ENCODE results near the gene PLOD1. TPM values are rescaled to one million over a fixed set of nuclear protein-coding genes. Genes with fewer than 3 reads are reported as not detected.
A peak's percentile ranks its signal among the peaks of the same experiment; 100 is the strongest.
"Not testable (repeated sequence)": the region's sequence is repeated elsewhere in the genome, so short reads cannot be mapped to it uniquely, and the experiment has no call there.

Gene PLOD1
- total RNA-seq, 1 experiment from 2014 or later: 107 TPM

DNA sequence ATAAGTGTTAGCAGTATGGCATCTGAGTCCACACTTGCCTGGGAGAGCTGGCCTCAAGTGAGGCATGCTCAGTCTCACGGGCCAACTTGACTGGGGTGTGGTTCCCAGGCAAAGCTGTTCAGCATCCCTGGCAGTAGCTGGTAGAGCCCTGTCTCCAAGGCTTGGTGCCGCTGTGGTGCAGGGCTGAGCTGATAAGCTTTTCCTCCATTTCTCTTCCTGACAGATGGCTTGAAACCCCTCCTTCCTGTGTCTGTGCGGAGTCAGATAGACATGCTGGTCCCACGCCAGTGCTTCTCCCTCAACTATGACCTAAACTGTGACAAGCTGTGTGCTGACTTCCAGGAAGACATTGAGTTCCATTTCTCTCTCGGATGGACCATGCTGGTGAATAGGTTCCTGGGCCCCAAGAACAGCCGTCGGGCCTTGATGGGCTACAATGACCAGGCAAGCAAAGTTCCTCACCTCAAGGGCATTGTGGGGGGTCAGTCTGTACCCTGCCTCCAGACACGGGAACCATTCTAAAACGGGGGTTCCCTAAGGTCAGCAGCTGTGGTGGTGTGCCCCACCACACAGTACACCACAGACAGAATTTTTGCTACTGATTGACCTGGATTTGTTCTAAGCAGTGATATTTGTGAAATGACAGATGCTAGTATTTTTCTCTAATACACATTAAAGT lies 71.1 kb downstream of the PLOD1 start:
- DNase-seq (ENCODE audit: low read depth): no peak

DNA sequence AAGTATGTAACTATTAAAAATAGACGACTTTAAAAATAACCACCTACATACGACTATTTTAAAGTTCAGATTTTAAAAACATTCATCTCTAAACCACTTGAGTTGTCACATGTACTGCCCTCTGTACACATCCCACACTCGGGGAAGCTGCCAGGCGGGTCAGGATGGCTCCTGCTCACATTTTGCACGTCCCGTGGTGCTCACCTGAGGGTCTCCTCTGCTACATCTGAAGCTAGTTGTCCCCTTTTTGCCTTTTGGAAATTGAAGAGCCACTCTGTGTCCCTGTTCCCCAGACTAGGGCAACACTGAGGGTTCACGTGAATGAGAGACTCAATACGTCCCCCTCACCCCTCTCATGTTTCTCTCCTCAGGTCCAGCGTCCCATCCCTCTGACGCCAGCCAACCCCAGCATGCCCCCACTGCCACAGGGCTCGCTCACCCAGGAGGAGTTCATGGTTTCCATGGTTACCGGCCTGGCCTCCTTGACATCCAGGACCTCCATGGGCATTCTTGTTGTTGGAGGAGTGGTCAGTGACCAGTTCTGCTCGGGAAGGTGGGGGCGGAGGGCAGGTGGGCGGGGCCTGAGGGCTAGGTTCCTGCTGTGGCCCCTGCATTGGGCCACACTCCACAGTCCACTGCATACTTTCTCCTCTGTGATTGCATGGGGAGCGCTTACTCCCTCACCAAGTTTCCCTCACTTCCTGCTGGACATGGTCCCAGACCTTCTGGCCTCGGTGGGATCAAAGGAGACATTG lies 71.8 kb downstream of the PLOD1 start:
- DNase-seq (ENCODE audit: low read depth): no peak

GRCh38 chr1:12007204-12007603 lies 72.7 kb downstream of the PLOD1 start:
- no peak for DNase-seq (ENCODE audit: low read depth)

- DNase-seq (ENCODE audit: low read depth): not testable (repeated sequence)
Observed at GRCh38 chr1:12008355-12008754, 73.8 kb downstream of the PLOD1 start.

GRCh38 chr1:12009318-12009947 lies 74.9 kb downstream of the PLOD1 start:
- DNase-seq (ENCODE audit: low read depth): no peak

DNA sequence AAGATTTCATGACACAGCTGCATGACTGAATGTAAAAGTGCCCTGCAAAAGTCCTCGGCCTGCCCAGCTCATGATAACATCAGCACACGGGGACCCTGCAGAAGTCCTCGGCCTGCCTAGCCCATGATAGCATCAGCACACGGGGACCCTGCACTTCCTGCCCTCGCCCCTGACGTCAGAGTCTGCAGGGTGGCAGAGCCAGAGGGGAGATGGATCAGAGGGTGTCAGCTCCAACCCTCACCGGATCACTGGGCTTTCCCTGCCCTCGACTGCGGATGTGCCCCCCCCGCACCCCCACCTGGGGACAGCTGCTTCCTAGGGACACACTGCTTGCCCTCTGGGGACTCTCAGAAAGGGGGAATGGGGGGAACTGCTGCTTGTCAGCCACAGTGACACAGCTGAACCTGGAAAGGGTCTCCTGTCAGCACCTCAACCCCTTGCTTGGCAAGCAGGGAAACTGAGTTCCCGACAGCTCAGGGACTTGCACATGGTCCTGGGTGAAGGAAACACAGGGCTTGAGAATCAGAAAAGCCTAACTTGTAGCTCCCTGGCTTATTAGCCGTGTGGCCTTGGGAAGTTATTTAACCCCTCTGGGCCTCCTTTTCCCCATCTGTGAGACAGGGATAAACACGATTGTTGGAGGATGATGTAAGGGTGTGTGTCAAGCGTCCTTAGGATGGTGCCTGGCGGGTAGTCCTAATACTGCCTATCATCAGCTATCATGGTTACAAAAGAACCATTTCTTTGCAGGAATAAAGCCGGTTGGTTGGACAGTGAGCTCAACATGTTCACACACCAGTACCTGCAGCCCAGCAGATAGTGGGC lies 76.4 kb downstream of the PLOD1 start:
- DNase-seq (ENCODE audit: low read depth): no peak

DNA sequence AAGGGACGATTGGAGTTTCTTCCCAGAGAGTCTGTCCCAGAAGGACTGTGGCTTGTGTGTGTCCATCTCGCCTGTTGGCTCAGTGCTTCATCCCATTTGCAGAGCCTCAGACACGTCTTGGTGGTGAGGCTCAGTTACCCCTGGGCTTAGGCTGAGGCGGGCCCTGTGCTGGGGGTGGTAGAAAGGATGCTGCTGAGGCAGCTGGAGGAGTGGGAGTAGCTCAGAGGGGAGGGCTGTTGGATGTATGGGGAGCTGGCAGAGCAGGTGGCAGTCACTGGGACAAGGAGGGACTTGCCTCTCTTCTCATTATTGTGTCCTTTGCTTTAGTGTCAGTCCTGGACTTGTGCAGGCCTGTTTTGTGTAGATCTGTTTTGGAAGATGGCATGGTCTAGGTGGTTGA lies 77.5 kb downstream of the PLOD1 start:
- no peak for DNase-seq (ENCODE audit: low read depth)

DNA sequence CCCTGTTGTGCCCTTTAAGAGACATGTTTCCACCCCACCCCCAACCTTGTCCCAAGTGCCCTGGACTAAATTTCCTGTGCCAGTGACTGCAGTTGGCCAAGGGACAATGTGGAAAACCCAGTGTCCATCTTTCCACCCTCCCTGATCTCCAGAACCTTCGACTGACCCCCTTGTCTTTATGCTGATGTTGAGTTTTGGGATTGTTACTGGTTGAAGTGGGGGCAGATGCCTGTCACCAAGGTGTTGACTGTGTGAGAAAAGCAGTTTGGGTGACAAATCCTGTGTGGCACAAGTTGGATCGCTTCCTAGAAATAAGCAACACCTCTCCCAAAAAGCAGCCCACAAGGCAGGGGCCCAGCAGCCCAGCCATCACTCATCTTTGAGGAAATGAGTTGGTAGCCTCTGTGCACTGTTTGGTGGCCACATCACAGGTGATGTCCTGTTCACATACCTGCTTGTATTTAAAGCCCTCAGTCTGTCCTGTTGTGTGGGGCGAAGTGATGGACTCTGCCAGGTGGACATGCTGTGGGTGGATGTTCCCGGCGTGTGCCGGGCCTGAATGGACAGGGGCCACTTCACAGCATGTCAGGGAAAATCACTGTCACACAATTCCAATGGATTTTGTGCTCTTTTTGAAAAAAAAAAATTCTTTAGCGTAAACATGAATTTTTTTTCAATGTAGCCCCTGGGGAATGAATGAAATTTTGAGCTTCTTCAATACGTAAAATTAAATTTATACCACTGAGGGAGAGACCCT lies 78.2 kb downstream of the PLOD1 start:
- DNase-seq (ENCODE audit: low read depth): no peak

DNA sequence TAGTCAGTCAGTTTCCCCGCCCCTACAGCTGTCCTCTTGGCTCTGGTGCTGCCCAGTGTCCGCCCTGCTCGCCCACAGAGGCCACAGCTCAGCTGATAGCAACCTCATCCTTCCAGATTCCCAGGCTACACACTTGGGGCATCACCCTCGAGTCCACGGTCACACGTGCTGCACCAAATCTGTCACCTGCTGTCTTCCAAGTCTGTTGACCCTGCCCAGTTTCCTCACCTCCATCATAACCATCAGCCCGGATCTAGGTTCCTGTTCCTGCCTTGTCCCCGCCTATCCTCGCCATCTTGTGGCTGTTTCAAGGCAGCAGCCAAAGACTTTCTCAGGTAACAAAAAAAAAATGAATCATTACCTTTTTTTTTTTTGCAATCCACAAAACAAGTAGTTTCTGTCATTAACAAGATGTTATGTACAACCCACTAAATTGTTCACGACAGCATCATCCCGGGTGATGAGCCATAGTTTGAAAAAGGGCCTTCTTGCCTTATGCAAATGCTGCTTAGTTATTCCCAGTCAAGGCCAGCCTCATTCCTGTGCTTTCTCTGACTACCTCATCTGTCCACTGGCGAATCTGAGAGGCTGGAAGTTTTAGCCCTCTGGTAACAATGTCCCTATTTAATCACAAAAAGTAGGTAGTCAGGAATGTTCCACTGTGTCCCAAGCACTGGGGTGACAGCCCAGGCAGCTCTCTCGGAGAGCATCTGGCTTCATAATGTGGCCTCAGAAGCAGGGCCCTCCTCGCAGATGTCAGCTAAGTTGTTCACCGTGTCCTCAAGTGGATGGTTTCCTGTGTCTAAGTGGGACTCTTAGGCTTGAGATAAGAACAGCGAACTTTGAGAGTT lies 79.8 kb downstream of the PLOD1 start:
- peak; percentile 57 for DNase-seq (ENCODE audit: low read depth)

GRCh38 chr1:12015001-12015491 lies 80.5 kb downstream of the PLOD1 start:
- peak; percentile 72 for DNase-seq (ENCODE audit: low read depth)

DNA sequence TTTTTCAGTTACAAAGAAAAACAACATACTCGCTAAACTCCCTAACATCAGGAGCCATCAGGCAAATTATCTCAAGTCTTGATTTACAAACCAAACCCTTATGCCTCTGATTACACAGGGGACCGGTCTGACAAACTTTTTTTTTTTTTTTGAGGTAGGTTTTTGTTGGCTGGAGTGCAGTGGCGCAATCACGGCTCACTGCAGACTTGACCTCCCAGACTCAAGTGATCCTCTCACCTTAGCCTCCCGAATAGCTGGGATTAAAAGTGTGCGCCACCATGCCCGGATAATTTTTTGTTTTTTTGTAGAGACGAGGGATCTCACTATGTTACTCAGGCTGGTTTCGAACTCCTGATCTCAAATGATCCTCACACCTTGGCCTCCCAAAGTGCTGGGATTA lies 81.0 kb downstream of the PLOD1 start:
- DNase-seq (ENCODE audit: low read depth): no peak

- DNase-seq (ENCODE audit: low read depth): no peak
Observed at GRCh38 chr1:12016182-12016581, 81.7 kb downstream of the PLOD1 start.

DNA sequence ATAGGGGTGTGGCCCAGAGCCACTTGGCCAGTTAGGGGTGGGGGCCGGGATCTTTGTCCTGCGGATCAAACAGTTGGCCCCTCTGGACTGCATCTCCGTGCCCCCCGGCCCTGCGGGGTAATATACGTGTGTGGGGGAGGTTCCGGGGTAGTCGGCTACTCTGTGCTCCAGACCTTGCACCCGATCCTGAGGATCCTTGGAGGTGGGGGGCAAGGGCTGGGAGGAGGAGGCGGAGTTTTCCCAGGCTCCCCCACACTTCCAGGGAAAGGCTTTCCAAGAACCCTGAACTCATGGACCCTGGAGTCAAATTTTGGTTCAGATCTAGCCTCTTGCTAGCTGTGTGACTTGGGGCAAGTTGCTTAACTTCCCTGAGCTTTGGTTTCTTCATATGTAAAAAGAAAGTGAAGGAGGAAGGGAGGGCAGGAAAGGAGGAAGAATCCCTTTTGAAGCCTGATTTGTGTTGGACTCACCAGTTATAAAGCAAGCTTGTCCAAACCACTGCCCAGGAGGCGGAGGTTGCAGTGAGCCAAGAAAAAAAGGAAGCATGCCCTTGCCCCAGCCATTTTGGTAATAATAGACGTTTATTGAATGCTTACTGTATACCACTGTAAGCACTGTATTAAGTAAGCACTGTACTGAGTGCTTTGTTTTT lies 85.5 kb downstream of the PLOD1 start:
- peak; percentile 29 for DNase-seq (ENCODE audit: low read depth)

GRCh38 chr1:12021616-12022015 lies 87.1 kb downstream of the PLOD1 start:
- DNase-seq (ENCODE audit: low read depth): no peak

DNA sequence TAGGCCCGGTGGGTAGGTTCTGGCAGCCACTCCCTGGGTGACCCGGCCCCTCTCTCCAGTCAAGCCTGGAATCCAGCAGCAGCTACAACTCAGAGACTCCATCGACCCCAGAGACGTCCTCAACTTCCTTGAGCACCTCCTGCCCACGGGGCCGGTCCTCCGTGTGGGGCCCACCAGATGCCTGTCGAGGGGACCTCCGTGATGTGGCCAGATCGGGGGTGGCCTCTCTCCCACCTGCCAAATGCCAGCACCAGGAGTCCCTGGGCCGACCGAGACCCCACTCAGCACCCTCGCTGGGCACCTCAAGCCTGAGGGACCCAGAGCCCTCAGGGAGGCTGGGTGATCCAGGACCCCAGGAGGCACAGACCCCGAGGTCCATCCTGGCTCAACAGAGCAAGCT lies 87.5 kb downstream of the PLOD1 start:
- no peak for DNase-seq (ENCODE audit: low read depth)
